Activated CD4-positive, CD25-positive, alpha-beta regulatory T cell treated with anti-CD3 and anti-CD28 coated beads, Interleukin-2, amount 50 U/mL, for 16 hours (primary cell): ENCODE measurements around the gene GJD3.
A peak's percentile ranks its signal among the peaks of the same experiment; 100 is the strongest.

Experiments used
- DNase-seq: peaks from one replicate; pipeline ENCODE4 v3.0.0-alpha.2; 2020; ENCODE audit warnings: low read depth, low spot score

Gene GJD3

DNA sequence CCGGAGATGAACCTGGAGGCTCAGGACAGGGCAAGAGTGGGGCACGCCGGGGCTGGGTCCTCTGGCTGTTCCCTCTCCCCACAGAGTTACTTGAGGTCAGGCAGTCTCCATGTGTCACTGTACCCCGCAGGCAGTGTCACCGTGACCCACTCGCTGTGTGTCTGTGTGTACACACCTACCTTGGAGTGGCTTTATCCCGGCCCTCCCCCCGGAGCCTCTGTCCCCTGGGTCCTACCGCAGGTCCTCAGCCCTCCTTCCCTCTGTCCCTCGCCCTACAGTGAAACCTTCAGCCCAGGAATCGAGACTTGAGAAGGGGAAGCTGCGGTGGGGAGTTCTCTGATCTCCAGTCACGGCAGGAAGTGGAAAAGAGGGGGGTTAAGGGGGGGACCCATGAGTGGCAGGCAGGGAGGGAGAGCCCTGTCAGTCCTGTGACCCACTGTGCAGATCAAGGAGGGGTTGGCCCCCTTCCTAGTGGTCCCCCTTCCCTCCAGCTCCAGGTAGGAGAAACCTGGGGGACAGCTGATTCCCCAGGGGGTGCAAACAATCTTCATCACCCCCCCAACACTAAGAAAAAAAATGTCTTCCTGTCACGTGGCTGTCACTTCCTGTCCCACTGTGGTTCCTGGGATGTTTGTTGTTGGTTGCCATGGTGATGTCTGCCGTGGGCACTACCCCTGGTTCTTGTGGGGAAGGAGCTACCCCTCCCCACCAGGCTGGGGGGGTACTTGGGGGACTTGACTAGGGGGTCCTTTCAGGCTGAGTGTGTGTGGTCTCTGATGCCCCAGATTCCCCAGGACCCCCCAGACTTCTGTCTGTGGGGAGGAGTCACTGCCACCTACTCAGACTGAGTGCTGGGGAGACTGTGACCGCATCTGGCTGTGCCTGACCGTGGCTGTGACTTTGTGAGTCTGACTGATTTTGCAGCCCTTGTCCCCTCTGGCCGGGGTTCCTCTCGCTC, 41.9 kb downstream of the GJD3 start:
- peak; percentile 84 for DNase-seq

DNA sequence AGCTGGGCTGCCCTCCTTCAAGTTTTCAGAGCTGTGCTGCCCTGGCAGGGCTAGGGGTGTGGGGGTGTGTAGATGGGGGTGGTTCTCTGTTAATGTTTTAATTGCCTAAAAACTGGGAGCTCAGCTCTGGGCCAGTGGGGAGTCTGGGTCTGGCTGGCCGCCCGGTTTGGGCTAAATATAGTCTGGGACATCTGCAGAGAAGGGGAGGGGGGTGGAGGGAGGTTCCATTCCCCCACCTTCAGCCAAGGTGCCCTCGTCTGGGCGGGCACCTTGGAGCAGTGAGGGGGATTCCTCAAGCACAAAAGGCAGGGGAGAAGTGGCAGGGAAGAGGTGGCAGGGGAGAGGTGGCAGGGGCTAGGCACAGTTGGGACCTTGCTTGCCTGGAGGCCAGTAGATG, 42.6 kb downstream of the GJD3 start:
- DNase-seq, result no peak

- no peak for DNase-seq
Observed at GRCh38 chr17:40321524-40321929, 43.0 kb downstream of the GJD3 start.

DNA sequence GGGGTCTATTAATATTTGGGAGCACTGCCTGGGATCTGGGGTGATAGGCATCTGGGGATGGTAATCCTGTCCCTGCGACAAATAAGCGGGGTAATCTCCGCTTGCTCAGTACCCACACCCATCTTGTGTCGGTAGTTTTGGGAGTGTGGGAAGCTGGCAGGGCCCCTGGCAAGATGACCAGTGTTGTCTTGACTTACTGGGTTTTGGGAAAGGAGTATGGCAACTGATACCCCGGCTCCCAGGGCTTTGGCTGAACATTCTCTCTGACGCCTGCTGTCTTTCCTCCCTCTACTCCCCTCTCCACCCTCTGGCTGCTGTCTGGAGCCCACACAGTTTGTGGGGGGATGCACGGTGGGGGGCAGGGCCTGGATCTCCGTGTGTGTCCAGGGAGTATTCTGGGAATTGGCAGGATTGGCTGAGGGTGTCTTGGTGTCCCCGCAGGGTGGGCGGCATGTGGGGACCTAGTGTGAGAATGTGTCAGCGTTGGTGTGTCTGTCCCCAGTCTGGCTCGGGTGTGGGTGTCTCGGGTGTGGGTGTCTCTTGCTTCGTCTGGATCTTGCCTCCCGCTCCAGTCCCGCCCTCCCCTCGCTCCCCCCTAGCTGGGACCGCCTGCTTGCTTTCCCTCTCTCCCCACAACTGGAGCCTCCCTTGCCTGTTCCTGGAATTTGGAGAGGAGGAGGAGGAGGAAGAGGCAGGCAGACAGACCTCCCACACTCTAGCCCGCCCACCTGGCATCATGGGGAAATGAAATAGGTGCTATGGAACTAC, 43.6 kb downstream of the GJD3 start:
- no peak for DNase-seq

DNA sequence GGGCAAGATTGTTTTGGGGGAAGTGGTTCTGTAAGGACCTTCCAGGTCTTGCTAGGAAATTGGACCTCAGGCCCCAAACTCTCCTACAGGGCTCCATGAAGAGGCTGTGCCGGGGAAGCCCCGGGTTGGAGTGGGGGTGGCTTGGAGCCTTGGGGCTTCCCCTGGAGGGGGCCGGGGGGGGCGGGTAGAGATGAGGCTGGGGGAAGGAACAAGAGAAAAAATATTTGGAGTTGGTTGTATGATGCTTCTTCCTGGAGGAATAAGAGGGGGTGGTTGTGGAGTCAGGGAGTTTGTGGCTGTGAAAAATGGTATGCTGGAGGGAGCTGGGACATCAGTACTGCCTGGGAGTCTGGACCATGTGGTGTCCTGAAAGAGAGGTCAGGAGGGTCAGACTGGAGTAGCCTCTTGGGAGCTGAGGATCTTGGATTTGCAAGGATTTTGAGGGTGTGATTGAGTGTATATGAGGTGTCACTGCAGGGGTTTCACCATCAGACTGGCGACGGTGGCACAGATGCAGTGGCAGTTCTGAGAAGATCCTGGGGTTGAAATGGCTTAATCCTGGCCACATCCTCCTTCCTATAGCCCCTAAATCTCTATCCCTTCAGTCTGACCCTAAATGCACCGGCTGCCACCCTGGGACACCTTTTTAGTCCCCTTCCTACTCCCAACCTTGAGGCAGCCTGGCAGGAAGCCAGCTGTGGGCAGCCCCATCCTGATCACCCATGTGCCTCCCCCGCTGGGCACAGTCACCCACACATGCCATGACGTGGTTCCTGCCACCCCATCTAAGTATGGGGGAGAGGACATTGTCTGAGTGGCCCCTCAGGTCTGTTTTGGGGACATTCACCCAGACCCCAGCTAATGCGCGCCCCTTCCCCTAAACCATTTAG, 44.6 kb downstream of the GJD3 start:
- DNase-seq, result peak; percentile 65

GRCh38 chr17:40318830-40319391, 45.6 kb downstream of the GJD3 start:
- DNase-seq, result no peak

GRCh38 chr17:40317880-40318829, 46.4 kb downstream of the GJD3 start:
- peak; percentile 88 for DNase-seq

DNA sequence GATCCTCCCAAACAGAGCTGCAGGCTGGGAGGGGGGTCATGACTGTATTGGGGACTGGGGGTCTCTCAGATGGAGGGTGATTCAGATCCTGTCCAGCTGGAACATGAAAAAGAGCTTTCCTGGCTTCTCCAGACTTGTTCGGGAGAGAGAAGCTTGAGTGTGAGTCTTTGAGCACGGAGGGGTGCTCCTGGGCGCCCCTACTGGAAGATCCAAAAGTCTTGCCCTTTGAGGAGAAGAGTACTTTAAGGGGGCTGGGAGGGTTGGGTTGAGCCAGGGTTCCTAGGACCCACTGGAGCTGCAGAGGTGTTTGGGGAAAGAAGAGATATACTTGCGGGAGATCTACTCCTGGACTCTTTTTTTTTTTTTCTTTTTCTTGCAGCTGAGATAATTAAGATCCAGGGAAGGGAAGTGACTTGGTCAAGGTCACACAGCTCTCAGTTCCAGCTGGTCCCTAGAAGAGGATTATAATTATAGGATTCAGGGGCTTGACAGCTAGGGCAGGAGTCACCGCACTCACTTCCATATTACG, 47.1 kb downstream of the GJD3 start:
- no peak for DNase-seq

- DNase-seq, result no peak
Observed at GRCh38 chr17:40316571-40317344, 47.8 kb downstream of the GJD3 start.

GRCh38 chr17:40315678-40316570, 48.6 kb downstream of the GJD3 start:
- DNase-seq, result no peak

DNA sequence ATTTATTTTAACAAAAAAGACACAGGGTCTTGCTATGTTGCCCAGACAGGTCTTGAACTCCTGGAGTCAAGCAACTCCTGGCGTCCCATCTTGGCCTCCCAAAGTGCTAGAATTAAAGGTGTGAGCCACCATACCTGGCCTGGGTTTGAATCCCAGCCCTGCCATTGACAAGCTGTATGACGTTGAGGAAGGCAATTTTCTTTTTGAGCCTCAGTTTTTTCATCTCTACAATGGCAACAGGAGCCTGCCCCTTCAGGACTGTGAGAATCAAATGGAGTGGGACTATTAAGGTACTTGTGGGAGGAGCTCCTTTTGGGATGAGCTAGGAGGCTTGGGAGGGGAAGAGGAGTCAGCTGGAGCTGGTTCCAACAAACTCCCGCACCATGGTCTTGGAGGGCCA, 49.3 kb downstream of the GJD3 start:
- no peak for DNase-seq

GRCh38 chr17:40314584-40314956, 50.0 kb downstream of the GJD3 start:
- DNase-seq, result peak; percentile 70

DNA sequence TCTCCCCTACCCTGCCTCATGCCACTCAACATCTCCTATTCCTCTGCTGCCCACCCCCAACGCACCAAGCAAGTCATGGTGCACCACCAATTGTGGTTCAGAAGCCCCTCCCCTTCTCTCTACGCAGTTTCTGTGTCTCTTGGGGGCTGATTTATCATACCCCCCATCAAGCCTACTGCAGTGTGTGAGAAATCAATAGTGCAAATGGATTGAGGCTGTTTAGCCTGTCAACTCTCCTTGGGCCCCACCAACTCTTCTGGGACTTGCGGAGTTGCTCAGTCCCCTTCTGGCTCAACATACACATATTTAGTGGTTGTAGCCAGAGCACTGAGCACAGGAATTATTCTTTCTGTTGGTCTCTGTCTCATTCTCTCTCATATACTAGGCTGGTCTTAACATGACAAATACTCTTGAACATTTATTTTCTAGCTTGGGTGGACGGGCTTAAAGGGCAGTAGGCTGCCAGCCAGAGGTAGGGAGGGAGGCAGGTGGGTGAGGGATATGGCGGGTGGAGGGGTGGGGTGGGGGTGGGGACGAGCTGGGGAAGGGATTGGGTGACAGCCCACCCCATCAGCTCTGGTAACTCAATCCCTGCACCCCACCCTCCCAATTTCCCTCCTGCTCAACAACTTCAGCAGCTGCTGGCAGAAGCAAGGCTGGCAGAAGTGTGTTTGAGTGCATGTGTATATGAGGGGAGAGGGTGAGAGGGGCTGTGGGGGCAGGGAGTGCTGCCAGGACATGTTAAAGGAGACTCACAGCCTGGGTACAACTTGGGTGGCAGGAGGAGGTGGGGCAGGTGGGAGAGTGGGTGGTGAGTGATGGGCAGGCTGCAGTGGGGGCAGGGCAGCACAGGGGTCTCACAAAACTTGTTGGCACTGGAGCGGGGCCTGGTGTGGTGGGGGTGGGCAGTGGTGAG, 50.6 kb downstream of the GJD3 start:
- no peak for DNase-seq
